Memory B cell (primary cell): Measurements from ENCODE around the gene C1orf21.

Source experiments
- ATAC-seq: fragments of 150-1000 bp; cut with Tn5 transposase; 2 replicates; pipeline ENCODE4 v1.10.0; 2021; ENCODE audit warnings: low read depth, mild to moderate bottlenecking, moderate library complexity
- DNase-seq, 2 donors: peaks; one replicate each; pipeline ENCODE4 v3.0.0; 2022; ENCODE audit warnings: low spot score in 2 of 2
- H3K27ac Mint-ChIP-seq: one replicate; pipeline ENCODE4 v1.8.0; 2022; ENCODE audit warnings: mild to moderate bottlenecking, moderate library complexity, mixed read lengths
- H3K27me3 Mint-ChIP-seq: one replicate; pipeline ENCODE4 v1.8.0; 2022; ENCODE audit warnings: mixed read lengths
- H3K36me3 Mint-ChIP-seq: one replicate; pipeline ENCODE4 v1.8.0; 2022; ENCODE audit warnings: mild to moderate bottlenecking, mixed read lengths
- H3K4me1 Mint-ChIP-seq: one replicate; pipeline ENCODE4 v1.8.0; 2022; ENCODE audit warnings: mixed read lengths
- H3K4me3 Mint-ChIP-seq: one replicate; pipeline ENCODE4 v1.8.0; 2022; ENCODE audit warnings: mild to moderate bottlenecking, moderate library complexity, mixed read lengths
- H3K9me3 Mint-ChIP-seq: one replicate; pipeline ENCODE4 v1.8.0; 2022; ENCODE audit warnings: mixed read lengths

C1orf21 gene

DNA sequence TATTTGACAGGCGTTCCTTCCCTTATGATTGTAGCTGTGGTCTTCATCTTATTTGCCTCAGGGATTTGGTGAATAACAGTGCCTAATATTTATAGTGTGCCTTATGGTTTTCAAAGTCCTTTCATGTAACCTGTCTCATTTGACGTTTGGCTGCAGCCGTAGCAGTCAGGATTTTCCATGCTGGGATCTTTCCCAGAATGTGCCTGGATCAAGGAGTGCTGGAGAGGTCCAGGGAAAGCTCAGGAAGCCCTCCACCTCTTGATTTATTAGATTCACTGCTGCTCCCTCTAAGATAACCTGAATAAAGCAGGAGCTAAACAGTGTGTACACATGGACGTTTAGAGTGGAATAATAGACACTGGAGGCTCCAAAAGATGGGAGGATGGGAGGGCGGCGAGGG, 5.2 kb downstream of the C1orf21 start:
- no peak for DNase-seq
- Mint-ChIP-seq H3K9me3 (no peaks in the 10 kb centered on the region), H3K4me1 (peaks cover 8% of the 10 kb centered on the region), H3K27ac (no peak overlapping the region), H3K36me3 (no peaks in the 10 kb centered on the region), H3K4me3 (no peak overlapping the region), H3K27me3 (peaks cover 23% of the 10 kb centered on the region)
- ATAC-seq: no peak

DNA sequence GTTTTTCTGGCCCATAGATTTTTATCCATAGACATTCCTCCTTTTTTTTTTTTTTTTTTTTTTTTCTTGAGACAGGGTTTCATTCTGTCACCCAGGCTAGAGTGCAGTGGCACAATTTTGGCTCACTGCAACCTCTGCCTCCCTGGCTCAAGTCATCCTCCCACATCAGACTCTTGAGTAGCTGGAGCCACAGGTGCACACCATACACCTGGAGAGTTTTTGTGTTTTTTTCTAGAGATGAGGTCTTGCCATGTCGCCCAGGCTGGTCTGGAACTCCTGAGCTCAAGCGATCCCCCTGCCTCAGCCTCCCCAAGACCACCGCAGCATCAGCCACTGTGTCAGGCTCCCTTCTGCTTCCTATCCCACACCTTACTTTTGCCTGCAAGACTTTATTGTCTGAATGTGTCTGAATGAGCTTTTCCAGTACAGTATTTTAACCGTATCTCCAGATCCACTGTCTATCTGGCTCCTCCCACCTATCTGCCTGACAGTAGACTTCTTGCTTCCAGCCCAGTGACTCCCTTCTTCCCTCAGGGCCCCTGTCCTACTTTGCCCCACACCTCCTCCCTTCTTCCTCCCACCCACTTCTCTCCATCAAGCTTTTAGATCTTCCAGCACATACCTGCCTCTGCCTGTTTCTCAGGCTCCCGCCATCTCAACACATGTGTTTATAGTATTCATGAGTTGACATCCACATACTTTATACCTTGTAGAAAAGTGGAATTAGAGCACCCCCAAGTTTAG, 6.1 kb downstream of the C1orf21 start:
- no peak overlapping the region for H3K4me3 Mint-ChIP-seq
- H3K9me3 Mint-ChIP-seq: no peaks in the 10 kb centered on the region
- no peak overlapping the region for H3K27ac Mint-ChIP-seq
- peaks cover 20% of the 10 kb centered on the region for H3K27me3 Mint-ChIP-seq
- H3K4me1 Mint-ChIP-seq: peaks cover 5% of the 10 kb centered on the region
- ATAC-seq (no peak), DNase-seq (no peak)
- H3K36me3 Mint-ChIP-seq: no peaks in the 10 kb centered on the region

DNA sequence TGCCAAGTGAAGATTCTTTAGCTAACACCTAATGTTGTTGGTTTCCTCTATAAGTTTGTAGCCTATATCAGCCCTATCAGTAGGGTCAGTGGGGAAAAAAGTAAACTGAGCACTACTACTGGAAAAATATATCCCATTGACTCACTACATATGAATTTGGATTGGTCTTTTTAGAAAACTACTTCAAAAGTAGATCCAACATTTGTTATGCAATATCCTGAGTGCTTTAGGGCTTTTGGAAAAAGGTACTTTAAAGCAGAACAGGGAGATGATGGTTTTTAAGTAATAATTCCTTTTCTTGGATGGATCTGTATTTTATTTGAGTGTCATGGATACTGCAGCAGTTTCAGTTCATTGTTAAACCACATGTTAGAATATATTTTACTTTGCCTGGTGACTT, 7.1 kb downstream of the C1orf21 start:
- Mint-ChIP-seq H3K4me3 (no peak overlapping the region), H3K4me1 (no peaks in the 10 kb centered on the region), H3K9me3 (no peaks in the 10 kb centered on the region), H3K27ac (no peak overlapping the region), H3K27me3 (peaks cover 16% of the 10 kb centered on the region), H3K36me3 (no peaks in the 10 kb centered on the region)
- no peak for ATAC-seq
- no peak for DNase-seq

DNA sequence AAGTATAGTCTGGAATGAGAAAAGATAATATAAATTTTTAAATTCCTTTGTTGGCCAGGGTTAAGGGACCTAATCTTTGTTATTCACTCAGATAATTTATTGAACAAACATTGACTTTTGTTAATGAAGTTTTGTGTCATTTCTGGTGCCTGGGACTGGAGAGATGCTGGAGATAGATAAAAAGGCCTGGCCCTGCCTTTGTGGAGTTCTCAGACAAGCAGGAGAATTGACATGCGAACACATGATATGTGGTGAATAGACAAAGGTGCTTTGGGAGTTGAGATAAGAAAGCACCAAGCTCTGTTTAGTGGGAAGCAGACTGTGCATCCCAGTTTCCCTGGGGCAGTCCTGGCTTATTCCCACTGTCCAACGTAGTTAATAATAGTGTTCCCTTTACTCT, 8.5 kb downstream of the C1orf21 start:
- Mint-ChIP-seq H3K4me1 (no peaks in the 10 kb centered on the region), H3K27me3 (peaks cover 10% of the 10 kb centered on the region), H3K4me3 (no peak overlapping the region), H3K36me3 (no peaks in the 10 kb centered on the region), H3K27ac (no peak overlapping the region), H3K9me3 (no peaks in the 10 kb centered on the region)
- no peak for ATAC-seq
- DNase-seq: no peak

DNA sequence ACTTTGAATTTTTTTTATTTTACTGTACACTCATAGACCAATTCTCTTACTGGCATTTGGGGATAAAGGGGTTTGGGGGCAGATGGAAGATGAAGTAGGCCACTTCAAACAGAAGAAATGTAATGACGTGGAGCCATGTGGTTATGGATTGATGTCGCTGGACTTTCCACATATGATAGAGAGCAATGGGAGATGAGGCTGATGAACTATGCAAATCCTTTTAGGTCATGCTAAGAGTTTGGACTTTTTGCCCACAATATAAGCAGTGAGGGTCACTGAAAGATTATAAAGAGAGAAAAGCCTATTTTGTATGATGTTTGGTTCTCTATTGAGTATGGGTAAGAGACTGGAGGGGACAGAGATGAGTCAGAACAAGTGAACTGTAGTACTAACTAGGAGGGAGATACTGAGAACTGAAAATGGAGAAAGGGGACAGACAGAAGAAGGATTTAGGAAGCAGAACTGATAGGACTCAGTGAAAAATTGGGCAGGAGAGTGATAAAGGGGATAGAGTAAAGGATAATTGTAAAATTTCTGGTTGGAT, 9.2 kb downstream of the C1orf21 start:
- DNase-seq (no peak), ATAC-seq (no peak)
- no peak overlapping the region for H3K27ac Mint-ChIP-seq
- peaks cover 10% of the 10 kb centered on the region for H3K27me3 Mint-ChIP-seq
- H3K36me3 Mint-ChIP-seq: no peaks in the 10 kb centered on the region
- H3K9me3 Mint-ChIP-seq: no peaks in the 10 kb centered on the region
- H3K4me1 Mint-ChIP-seq: no peaks in the 10 kb centered on the region
- H3K4me3 Mint-ChIP-seq: no peak overlapping the region

DNA sequence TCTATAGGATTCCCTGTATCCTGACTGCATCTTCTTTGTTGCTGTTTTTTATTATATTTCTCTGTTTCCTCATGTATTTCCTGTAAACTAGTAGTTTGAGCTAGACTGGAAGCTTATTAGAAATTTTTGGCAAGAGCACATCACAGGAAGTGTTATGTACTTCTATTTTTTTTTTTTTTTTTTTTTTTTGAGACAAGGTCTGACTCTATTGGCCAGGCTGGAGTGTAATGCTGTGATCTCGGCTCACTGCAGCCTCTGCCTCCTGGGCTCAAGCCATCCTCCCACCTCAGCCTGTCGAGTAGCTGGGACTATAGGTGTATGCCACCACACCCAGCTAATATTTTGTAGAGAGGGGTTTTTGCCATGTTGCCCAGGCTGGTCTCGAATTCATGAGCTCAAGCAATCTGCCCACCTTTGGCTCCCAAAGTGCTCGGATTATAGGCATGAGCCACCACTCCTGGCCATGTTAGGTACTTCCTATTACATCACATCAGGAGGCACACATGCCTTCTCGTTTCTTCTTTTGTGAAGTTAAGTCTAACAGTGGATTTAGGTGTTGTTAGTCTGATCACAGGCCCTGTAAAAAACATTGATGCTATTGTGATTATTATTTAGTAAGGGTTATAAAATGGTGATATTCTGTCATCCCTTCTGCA, 12.5 kb downstream of the C1orf21 start:
- peaks cover 6% of the 10 kb centered on the region for H3K27me3 Mint-ChIP-seq
- H3K4me3 Mint-ChIP-seq: no peak overlapping the region
- H3K36me3 Mint-ChIP-seq: no peaks in the 10 kb centered on the region
- no peak for ATAC-seq
- H3K4me1 Mint-ChIP-seq: no peaks in the 10 kb centered on the region
- H3K9me3 Mint-ChIP-seq: no peaks in the 10 kb centered on the region
- no peak for DNase-seq
- H3K27ac Mint-ChIP-seq: no peak overlapping the region

DNA sequence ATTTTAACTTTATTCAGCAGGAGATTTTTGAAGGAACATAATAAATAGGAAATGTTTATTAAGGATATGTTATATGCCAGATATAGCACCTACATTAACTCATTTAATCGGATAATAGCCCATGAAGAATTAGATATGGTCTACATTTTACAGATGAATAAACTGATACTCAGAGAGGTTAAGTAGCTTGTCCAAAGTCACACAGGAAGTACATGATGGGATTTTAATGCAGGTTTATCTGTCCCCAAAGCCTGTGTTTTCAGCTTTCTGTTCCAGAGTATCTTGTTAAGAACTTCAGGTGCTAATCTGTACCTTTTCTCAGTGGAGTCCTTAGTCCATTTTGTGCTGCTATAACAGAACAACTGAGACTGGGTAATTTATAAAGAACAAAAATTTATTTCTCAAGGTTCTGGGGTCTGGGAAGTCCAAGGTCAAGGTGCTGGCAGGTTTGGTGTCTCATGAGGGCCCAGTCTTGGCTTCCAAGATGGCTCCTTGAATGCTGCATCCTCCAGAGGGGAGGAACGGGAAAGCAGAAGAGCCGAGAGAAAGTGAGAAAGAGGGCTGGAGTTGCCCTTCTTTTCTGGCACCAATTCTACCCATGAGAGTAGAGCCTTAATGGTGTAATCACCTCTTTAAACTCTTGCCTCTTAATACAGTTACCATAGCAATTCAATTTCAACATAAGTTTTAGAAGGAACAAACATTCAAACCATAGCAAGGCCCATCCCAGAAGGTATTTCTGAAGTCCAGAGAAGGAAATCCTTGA, 17.3 kb downstream of the C1orf21 start:
- Mint-ChIP-seq H3K4me1 (no peaks in the 10 kb centered on the region), H3K36me3 (no peaks in the 10 kb centered on the region), H3K27ac (no peak overlapping the region), H3K4me3 (no peak overlapping the region), H3K9me3 (no peaks in the 10 kb centered on the region), H3K27me3 (peaks cover 1% of the 10 kb centered on the region)
- ATAC-seq: no peak
- no peak for DNase-seq

DNA sequence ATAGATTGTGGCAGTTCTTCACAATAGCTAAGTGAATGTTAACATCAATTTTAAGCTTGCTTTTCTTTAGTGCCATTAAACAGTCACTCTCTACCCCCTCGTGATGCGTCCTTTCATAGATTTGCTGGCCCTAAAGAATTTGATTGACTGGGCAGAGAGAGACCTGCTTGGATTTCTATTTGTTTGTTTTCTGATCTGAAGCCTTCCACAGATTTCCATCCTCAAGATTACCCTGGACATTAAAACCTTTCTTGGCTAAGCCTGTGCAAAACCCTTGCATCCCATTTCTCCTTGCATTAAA, 17.8 kb downstream of the C1orf21 start:
- peaks cover 1% of the 10 kb centered on the region for H3K27me3 Mint-ChIP-seq
- H3K4me3 Mint-ChIP-seq: no peak overlapping the region
- no peak for ATAC-seq
- H3K4me1 Mint-ChIP-seq: no peaks in the 10 kb centered on the region
- DNase-seq: no peak
- no peaks in the 10 kb centered on the region for H3K36me3 Mint-ChIP-seq
- H3K27ac Mint-ChIP-seq: no peak overlapping the region
- no peaks in the 10 kb centered on the region for H3K9me3 Mint-ChIP-seq

DNA sequence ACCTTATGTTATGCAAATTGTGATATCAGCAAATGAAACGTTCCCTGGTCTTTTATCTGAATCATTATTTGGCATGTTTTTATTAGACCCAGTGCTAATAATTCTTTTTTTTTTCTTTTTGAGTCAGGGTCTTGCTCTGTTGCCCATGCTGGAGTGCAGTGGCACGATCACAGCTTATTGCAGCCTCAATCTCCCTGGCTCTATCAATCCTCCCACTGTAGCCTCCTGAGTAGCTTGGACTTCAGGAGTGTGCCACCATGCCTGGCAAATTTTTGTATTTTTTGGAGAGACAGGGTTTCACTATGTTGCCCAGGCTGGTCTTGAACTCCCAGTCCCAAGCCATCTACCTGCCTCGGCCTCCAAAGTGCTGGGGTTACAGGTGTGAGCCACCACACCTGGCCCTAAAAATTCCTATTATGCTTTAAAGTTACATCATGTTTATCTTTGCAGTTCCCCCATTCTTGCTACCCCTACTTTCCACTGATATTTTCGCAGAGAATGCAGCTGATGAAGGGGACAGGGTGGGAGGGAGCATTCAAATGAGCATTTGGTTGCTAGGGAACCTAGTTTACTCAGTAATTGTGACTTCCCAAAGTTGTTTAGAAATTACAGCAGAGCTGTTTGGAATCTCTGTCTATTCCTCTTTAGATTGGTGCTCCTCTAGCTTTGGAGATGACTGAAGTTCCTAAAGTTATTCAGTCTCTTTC, 18.4 kb downstream of the C1orf21 start:
- DNase-seq (no peak), ATAC-seq (no peak)
- H3K27ac Mint-ChIP-seq: no peak overlapping the region
- H3K9me3 Mint-ChIP-seq: no peaks in the 10 kb centered on the region
- no peaks in the 10 kb centered on the region for H3K36me3 Mint-ChIP-seq
- H3K27me3 Mint-ChIP-seq: peaks cover 1% of the 10 kb centered on the region
- H3K4me3 Mint-ChIP-seq: no peak overlapping the region
- H3K4me1 Mint-ChIP-seq: no peaks in the 10 kb centered on the region

DNA sequence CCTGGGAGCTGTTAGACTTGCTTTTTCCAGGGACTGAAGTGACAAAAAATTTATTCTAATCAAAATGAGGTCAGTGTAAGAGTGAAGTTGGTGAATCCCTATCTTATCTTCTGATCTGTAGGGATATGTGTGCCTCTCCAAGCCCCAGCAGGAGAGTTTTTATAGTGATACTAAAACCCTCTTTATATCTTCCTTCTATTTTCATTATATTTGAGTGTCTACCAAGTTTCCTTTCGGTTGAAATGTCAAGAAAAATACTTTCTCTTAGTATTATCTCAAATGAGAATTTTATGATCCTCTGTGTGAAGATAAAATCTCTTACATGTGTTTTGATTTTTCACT, 18.9 kb downstream of the C1orf21 start:
- no peak for DNase-seq
- Mint-ChIP-seq H3K4me1 (no peaks in the 10 kb centered on the region), H3K27ac (no peak overlapping the region), H3K27me3 (peaks cover 1% of the 10 kb centered on the region), H3K9me3 (no peaks in the 10 kb centered on the region), H3K36me3 (no peaks in the 10 kb centered on the region), H3K4me3 (no peak overlapping the region)
- no peak for ATAC-seq

DNA sequence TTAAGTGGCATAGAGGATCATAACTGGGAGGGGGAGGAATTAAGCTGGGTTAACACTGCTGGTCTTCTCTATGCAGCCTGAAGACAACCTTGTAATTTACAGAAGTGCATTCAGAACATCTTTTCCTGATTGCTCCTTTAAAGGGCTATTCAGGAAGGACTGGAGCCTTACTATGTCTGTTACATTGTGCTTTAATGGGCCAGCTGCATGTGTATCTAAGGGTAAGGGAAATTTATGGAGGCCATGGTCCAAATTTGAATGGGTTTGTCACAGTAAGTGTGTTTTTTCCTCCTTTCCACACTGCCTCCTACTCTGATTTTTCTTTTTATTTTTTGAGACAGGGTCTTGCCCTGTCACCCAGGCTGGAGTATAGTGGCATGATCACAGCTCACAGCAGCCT, 19.6 kb downstream of the C1orf21 start:
- peaks cover 1% of the 10 kb centered on the region for H3K27me3 Mint-ChIP-seq
- no peaks in the 10 kb centered on the region for H3K36me3 Mint-ChIP-seq
- H3K9me3 Mint-ChIP-seq: no peaks in the 10 kb centered on the region
- H3K27ac Mint-ChIP-seq: no peak overlapping the region
- H3K4me3 Mint-ChIP-seq: no peak overlapping the region
- H3K4me1 Mint-ChIP-seq: no peaks in the 10 kb centered on the region
- no peak for ATAC-seq
- DNase-seq: no peak

DNA sequence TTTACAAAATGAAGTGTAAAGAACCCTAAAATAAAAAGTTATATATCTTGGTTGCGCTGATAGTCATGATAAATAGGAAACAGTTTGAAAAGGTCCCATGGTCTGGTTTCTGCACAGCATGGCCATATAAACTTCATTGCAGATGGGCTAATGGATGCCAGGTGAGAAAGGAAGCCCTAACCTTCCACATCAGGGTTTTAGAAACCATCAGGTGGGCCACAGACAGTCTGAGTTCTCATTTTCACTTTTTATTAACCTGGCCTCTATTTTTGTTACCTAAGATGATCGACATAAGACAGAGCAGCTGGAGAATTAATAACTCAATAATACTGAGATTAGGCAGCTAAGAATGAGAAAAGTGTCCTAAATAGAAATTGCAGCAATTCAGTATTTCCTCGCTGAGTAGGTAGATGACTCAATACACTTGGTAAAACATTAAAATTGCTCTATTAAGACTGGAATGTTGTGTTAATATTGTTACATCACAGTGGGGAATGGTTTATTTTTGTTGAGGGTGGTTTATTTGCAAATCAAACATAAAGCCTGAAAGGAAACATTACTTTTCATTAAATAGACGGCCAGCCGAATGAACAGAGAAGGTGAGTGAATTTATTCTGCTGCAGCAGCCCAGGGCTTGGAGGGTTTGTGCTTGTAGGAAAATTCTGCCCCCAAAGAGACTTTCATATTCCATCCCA, 21.1 kb downstream of the C1orf21 start:
- Mint-ChIP-seq H3K4me3 (no peak overlapping the region), H3K9me3 (no peaks in the 10 kb centered on the region), H3K4me1 (no peaks in the 10 kb centered on the region), H3K27me3 (no peaks in the 10 kb centered on the region), H3K36me3 (no peaks in the 10 kb centered on the region), H3K27ac (no peak overlapping the region)
- DNase-seq (no peak), ATAC-seq (no peak)

DNA sequence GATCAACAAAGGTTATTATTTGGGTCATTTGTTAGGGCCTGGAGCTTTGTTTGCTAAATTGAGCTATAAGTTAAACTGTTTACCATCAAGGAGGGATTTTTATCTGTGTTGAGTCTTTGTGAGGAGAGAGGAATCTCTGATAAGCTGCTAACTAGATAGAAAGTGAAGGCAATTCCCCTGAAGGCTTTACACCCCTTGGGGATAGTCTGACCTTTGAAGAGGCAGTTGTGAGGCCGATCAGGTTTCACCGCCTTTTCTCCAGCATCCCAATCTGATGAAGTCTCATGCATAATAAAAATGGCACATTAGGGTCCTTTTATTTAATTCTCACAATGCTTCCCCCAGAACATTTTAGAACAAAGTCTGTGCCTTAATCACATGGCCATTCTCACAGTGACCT, 21.8 kb downstream of the C1orf21 start:
- H3K36me3 Mint-ChIP-seq: no peaks in the 10 kb centered on the region
- H3K27ac Mint-ChIP-seq: no peak overlapping the region
- DNase-seq: no peak
- H3K4me3 Mint-ChIP-seq: no peak overlapping the region
- H3K4me1 Mint-ChIP-seq: no peaks in the 10 kb centered on the region
- no peaks in the 10 kb centered on the region for H3K27me3 Mint-ChIP-seq
- H3K9me3 Mint-ChIP-seq: no peaks in the 10 kb centered on the region
- no peak for ATAC-seq

DNA sequence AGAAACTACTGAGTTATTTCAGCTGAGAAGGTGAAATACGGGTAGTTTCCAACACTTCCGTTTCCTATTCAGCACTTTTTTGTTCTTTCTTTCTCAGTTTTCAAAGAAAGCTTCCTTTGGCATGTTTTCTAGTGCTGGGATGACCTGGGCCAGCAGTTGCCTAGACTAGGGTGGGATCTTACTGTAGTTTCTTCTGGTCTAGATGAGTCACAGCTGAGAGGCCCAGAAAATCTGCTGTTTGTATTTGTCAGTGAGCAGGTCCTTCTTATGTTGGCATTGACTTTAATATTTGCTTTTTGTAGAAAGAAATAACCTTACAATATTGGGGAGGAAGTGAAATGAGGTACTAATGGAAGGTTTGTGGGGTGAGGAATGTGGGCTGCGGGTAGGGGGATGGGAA, 22.2 kb downstream of the C1orf21 start:
- Mint-ChIP-seq H3K9me3 (no peaks in the 10 kb centered on the region), H3K27me3 (no peaks in the 10 kb centered on the region), H3K4me1 (no peaks in the 10 kb centered on the region), H3K4me3 (no peak overlapping the region), H3K27ac (no peak overlapping the region), H3K36me3 (no peaks in the 10 kb centered on the region)
- ATAC-seq (no peak), DNase-seq (no peak)
